Stimulated activated CD8-positive, alpha-beta memory T cell treated with anti-CD3 and anti-CD28 coated beads, Interleukin-12 subunit alpha, Interleukin-12 subunit beta, amount 100 ng/mL, for 1 hour (primary cell): ENCODE measurements around the gene BID.

ENCODE experiments used
- DNase-seq: peaks from one replicate; pipeline ENCODE4 v3.0.0-alpha.2; 2020; ENCODE audit warnings: low read depth

BID gene

GRCh38 chr22:17803609-17804270 lies 29.5 kb upstream of the BID start:
- no peak for DNase-seq

DNA sequence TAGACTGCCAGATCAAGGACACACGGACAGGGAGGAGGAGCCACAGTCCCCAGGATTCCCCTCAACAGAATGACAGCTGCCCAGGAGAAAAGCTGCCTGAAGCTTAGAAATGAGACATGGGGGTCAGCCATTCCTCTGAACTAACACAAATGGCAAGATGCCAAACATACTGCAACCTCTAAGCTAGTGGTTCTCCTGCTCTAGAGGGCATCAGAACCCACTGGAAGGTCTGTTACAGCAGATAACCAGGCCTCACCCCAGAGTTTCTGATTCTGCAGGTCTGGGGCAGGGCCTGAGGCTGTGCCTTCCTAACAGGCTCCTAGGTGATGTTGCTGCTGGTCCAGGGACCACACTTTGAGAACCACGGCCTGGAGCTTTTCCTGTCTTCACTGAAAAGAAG lies 28.6 kb upstream of the BID start:
- DNase-seq, result no peak

DNA sequence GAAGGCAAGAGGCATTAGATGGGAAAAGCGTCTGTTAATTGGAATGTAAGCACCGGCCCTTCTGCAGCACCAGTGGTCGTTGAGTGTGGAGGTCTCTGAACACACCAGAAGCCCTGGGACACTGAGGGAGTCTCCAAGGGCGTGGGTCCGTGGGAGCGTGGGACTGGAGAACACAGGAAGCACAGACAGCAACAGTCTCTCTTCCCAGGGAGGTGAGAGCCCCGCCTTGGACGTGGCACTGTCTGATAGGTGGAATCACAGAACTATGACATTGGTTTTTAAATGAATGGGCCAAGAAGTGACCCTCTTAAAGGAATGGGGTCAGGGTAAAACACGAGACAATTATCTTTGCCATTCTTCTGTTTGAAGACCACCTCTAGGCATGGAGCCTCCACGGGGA lies 28.1 kb upstream of the BID start:
- no peak for DNase-seq

DNA sequence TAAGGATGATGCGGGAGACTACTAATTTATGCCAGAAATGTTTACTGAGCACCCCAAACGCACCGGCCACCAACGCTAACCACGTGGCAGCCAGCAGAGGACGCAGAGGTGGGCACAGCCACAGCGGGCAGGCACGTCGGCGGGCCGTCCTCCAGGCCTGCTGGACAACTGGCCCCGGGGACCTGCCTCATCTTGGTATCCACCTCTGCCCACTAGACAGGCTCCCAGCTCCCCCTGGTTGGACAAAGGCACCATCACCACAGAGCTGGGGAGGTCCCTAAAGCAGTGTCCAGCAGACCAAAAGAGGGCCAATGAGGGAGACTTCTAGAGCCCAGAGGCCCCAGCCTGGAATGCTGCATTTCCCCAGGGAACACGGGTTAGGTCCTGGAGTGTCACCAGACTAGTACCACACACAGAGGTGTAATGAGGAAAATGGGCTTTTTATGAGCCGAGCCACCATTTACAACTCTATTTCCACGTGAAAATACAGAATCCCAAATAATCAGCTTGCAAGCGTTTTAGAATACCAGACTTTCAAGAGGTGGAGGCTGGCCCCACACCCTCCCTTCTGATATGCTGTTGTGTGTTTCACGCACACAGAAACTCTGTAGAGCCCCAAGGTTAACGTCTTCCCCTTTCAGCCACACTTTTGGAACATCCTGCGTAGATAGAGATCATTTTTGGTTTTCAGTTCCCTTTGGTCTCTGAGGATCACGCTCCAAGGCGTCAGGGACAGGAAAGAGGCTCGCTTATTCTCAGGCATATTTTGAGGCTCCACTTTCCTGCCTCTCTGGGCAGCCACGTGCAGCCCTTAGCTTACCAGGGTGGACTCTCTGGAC lies 23.7 kb upstream of the BID start:
- DNase-seq, result no peak

DNA sequence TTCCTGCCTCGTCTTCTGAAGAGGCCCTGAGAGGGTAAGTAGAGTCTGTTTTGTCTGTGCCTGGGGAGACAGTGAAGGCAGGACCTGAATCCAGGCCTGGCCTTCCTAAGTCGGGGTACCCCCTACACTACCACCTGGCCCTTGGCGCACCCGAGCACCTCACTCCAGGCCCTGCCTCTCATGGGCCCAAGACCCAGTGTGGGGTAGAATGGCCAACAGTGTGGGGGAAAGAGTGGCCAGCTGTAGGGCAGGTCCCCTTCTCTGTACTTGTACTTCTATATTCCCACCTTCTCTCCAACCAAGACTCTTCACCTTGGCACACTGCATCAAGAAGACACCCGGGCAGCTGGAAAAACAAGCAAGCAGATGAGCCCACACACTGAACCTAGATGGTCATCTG lies 22.4 kb upstream of the BID start:
- no peak for DNase-seq

- no peak for DNase-seq
These were observed 21.6 kb upstream of the BID start for GRCh38 chr22:17795661-17796548.

- no peak for DNase-seq
These were observed 20.7 kb upstream of the BID start for GRCh38 chr22:17794726-17795542.

DNA sequence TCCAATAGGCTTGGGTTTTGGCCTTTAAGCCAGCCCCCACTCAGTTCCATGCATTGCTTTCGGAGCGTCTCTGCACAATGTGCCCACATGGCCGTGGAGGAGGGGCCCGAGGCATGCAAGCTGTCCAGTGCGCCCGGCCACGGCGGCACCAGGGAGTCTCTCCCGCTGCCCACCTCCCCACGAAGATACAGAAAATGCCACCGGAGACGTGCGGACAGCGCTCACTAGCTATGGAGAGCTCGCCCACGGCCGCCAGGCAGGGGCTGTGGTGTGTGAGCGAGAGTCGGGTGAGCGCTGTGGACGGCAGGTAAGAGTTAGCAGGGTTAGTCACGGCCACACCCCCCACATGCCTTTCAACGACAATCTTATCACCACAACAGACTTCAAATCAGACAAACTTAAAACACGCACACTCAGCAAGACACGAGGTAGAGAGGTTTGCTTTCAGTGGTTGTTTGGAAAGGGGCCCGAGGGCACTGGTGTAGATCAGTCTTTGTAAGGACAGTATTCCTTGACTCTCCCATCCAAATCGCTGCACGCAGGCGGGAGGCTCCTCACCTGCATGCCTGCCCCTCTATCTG lies 18.7 kb upstream of the BID start:
- no peak for DNase-seq

DNA sequence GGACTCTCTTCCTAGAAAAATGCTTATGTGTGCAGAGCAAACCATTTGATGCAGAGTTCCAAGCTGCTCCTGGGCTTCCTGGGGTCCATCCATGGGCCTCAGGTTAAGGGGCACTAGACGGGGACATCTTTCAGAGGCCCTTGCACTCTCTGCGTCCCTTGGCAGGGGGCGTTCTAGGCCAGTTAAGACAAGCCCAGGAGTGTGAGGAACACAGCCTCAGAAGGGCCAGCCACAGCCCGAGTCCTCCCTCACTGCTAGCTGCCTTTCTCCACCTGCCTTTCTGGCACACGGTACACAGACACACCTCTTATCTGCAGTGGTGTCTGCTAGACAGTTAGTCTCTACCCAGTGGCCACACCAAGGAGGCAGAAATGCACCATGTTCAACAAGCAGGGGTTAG lies 18.0 kb upstream of the BID start:
- DNase-seq, result no peak

DNA sequence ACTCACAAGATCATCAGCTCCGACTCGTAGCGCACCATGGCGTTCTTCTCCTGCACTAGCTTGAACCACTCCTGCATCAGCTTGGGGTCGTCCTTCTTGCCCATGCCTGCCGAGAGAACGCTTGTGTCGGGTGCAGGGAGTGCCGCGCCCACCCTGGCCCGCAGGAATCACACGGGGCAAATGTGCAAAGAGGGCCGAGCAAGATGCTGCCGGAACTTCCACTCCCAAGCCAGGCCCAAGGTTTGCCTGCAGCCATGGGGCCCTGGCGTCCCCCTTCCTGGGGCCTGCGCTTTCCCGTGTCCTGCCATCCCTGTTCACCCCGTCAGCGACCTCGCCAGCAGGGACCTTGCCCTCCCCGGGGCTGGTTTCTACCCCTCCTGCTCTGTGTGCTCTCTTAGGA lies 16.9 kb upstream of the BID start:
- no peak for DNase-seq

- no peak for DNase-seq
These were observed 15.3 kb upstream of the BID start for GRCh38 chr22:17789379-17790200.

- no peak for DNase-seq
These were observed 14.5 kb upstream of the BID start for GRCh38 chr22:17788528-17789378.

- DNase-seq, result no peak
These were observed 13.6 kb upstream of the BID start for GRCh38 chr22:17787716-17788330.

DNA sequence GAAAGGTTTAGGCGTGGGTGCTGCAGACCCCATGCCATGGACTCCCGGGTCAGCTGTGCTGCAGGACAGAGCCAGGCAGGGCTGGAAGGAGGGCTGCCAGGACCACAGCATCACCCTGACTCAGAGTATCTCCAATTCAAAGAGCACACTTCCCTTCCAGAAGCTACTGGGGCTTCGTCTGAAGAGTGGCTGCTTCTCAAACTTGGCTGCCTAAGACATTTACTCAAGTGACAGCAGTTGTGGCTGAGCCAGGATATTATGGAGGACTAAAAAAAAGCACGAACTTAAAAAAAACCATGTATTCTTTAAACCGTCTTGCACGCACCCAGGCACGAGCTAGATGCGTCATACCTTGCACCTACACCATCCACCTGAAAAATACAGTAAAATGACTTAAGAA lies 13.0 kb upstream of the BID start:
- no peak for DNase-seq

GRCh38 chr22:17786435-17787161 lies 12.3 kb upstream of the BID start:
- no peak for DNase-seq

GRCh38 chr22:17785185-17786184 lies 11.2 kb upstream of the BID start:
- peak; percentile 47 for DNase-seq

DNA sequence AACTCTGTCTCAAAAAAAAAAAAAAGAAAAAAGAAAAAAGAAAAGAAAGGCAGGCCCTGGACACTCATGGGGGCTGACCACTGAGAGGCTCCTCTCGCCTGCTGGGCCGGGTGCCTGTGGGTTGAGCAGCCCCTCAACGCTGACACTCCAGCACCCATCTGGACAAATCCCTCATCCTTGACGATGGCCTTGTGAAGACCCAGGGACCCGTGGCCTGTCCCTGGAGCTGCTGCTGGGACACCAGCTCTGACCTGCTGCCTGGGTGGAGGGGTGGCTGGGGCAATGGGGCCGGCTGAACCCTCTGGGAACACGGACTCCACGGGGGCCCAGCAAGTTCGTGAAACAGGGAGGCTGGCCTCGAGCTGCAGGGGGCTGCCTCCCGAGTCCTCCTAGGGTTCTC lies 10.5 kb upstream of the BID start:
- DNase-seq, result no peak
